Stimulated activated CD4-positive, alpha-beta T cell treated with anti-CD3 and anti-CD28 coated beads, TNF-alpha, amount 100 ng/mL, for 4 hours (primary cell): ENCODE data around the gene DYNLT2.

Experiments
- DNase-seq, 3 experiments: peaks; one replicate each; pipeline ENCODE4 v3.0.0-alpha.2; 2020; ENCODE audit warnings: low read depth in 3 of 3

DYNLT2 gene

GRCh38 chr6:169738976-169739529, 12.3 kb downstream of the DYNLT2 start:
- DNase-seq, result no peak

GRCh38 chr6:169738204-169738975, 13.0 kb downstream of the DYNLT2 start:
- DNase-seq, result no peak

DNA sequence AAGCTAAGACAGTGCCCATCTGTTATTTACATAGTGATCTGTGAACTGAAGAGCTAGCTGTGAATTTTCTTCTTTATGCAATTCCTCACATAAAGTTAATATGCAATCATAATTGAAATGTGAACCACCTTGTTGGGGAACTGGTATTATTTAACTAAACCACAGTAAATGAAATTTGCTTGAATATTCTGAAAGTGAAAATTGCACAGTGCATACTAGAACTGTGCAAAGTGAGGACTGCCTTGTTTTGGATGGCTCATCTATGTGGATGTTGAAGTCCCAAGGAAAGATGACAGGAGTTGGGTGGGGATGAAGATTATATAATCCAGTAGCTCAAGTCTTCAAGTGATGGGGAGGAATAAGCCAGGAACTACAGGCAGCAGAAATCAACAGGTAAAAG, 21.4 kb downstream of the DYNLT2 start:
- no peak for DNase-seq

GRCh38 chr6:169726963-169727362, 24.4 kb downstream of the DYNLT2 start:
- DNase-seq, result no peak

DNA sequence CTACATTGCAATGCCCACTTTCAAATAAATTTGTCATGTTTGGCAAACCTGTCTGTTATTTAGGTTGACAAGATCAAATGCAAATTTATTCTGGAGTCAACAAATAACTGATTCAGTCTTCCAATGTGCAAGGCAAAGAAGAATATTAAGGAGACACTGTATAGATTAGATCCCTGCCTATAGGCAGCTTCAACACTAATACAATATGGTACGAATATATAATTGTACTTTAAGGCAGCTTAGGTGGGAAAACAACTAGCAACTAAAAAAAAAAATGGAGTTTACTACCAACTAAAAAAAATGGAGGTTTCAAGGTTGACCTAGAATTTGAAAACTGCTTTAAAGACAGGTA, 25.3 kb downstream of the DYNLT2 start:
- DNase-seq, result no peak

GRCh38 chr6:169725125-169726048, 26.0 kb downstream of the DYNLT2 start:
- DNase-seq, result peak in 1 of 3 experiments; percentile 13

DNA sequence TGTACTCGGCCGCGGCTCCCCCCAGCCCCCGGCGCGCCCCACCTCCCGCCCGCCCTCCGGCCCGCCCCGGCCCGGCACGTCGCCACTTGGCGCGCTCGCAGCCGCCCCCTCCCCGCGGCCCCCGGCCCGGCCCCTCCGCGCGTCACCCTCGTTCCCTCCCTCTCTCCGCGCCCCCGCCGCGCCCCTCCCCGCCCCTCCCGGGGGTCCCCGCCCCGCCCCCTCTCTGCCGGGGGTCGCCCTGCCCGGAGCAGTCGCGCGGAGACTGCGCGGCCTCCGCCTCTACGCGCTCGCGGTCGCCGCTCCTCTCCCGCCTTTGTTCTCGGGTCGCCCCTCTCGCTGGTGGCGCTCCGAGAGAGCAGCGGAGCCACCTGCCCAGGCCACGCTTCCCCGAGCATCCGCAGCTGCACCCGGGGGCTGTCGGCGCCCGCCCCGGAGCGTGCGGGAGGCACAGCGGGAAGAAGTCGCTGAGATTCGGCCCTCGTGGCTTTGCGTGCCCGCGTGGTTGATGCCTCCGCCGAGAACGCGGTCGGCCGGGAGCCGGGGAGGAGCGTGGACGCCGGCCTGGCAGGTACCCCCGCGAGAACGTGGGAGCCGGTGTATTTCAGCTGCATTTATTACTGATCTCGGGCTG, 26.8 kb downstream of the DYNLT2 start, which contains the start of gene PHF10:
PHF10 (minus strand) TSS at position 7 of the 631 bp plus-strand sequence. CDS start 569 bp downstream, outside the sequence.
- DNase-seq, result peak; percentile 53 to 71 (median 66)

DNA sequence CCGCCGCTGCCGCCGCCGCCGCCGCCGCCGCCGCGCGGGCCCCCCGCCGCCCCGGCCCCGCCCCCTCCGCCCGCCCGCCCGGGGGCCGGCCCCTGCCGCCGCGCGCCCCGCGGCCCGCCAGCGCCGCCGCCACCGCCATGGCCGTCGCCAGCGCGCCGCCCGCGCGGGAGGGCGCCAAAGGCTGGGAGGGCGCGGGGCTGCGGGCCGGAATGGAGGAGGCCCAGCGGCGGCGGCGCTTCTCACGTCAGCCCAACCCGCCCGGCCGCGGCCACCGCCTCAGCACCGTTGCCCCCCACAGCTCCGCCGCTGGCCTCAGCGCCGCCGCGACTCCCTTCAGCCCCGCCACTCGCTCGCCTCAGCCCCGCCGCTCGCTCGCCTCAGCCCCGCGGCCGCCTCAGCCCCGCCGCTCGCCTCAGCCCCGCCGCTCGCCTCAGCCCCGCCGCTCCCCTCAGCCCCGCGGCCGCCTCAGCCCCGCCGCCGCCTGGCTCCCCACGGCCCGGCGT, 27.3 kb downstream of the DYNLT2 start:
- peak; percentile 9 to 35 (median 14) for DNase-seq

DNA sequence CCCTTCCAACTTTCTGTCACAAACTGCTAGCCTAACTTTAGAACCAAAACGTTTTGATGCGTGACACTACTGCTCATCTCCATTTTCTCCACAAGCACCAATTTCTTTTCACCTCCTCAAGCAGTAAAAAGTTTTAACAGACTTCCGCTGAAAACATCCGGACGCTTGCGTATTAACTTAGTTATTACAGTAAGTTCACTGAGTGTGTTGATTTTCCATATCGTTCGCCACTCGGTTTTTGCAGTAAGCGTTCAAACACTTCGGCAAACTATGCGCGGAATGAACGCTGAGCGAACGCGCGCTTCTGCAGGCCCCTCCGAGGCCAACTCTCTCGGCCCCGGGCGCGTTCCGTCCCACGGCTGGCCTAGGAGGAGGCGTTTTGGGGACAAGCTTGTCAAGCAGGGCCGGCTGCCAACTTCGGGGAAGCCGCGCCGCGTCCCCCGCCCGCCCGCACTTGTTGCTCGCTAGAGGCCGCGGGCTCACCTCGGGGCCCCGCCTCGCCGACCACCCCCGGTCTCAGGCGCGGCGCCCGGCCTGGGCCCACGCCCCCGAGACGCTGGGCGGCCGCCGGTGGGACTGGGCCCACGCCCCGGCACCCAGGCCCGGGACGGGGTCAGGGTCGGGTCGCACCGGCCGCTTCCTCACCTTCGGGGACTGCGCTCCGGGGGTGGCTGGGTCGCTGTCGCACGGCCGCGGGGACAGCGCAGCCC, 28.0 kb downstream of the DYNLT2 start:
- peak; percentile 47 to 53 (median 47) for DNase-seq

DNA sequence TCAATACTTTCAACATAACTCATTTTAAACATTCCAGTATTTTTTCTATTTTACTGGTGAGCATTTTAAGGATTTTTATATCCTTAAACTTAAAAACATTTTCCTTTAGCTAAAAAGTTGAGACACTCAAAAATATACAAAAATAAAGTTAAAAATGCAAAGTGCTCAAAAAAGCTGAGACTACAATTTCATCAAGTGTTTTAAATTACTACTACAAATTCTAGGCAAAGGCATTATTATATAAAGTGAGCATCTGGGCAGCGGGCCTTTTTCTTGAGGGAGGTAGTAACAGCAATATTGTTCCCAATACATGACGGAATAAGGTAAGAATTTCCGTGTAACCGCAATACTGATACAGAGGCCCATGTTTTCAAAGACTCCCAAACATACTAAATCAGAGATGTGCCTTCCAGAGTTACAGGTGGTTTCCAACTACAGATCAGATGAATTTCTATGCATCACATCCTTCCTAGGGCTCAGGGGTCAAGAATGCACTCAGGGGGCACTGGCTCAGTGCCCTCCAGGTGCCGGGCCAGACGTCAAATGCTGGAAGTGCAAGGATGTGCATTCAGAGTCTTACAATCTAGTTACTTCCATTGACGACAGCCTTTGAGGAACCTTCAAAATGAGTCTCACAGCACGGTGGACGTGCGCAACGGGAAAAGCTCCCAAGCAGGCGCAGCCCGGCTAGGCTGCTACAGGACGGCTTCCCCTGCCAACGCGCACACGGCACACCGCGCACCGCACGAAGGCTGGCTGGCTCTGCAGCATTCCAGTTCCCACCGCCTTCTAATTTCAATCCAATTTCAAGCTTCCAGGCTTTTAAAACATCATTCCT, 28.8 kb downstream of the DYNLT2 start:
- DNase-seq, result no peak

GRCh38 chr6:169720207-169720855, 31.0 kb downstream of the DYNLT2 start:
- DNase-seq, result no peak

GRCh38 chr6:169719117-169719516, 32.3 kb downstream of the DYNLT2 start:
- no peak for DNase-seq

- no peak for DNase-seq
Measured at GRCh38 chr6:169714595-169714994, 36.8 kb downstream of the DYNLT2 start.

GRCh38 chr6:169714178-169714577, 37.2 kb downstream of the DYNLT2 start:
- DNase-seq, result no peak

- DNase-seq, result no peak
Measured at GRCh38 chr6:169710009-169710408, 41.4 kb downstream of the DYNLT2 start.

- no peak for DNase-seq
Measured at GRCh38 chr6:169709293-169709692, 42.1 kb downstream of the DYNLT2 start.

- no peak for DNase-seq
Measured at GRCh38 chr6:169707772-169708171, 43.6 kb downstream of the DYNLT2 start.

GRCh38 chr6:169702840-169703246, 48.5 kb downstream of the DYNLT2 start:
- no peak for DNase-seq
